AG08395 (cell line): ENCODE results near the gene POLR3H.

Experiments used
- DNase-seq: peaks from one replicate; pipeline ENCODE4 v3.0.0; 2012; ENCODE audit warnings: mixed read lengths, low spot score

POLR3H gene

GRCh38 chr22:41535244-41535643 lies 9.0 kb downstream of the POLR3H start:
- DNase-seq = no peak

- no peak for DNase-seq
Observed at GRCh38 chr22:41534219-41534618, 10.1 kb downstream of the POLR3H start.

- DNase-seq = peak; percentile 78
Observed at GRCh38 chr22:41532908-41533825, 11.1 kb downstream of the POLR3H start.

GRCh38 chr22:41531715-41532477 lies 12.4 kb downstream of the POLR3H start:
- no peak for DNase-seq

GRCh38 chr22:41530890-41531714 lies 13.2 kb downstream of the POLR3H start:
- no peak for DNase-seq

GRCh38 chr22:41528938-41529561 lies 15.2 kb downstream of the POLR3H start:
- no peak for DNase-seq

GRCh38 chr22:41528132-41528766 lies 16.0 kb downstream of the POLR3H start:
- DNase-seq = no peak

- DNase-seq = peak; percentile 76
Observed at GRCh38 chr22:41526830-41527799, 17.2 kb downstream of the POLR3H start.

- DNase-seq = no peak
Observed at GRCh38 chr22:41526226-41526829, 17.9 kb downstream of the POLR3H start.

GRCh38 chr22:41525450-41526225 lies 18.6 kb downstream of the POLR3H start:
- DNase-seq = no peak

- DNase-seq = no peak
Observed at GRCh38 chr22:41524809-41525449, 19.3 kb downstream of the POLR3H start.

GRCh38 chr22:41524251-41524661 lies 20.0 kb downstream of the POLR3H start:
- no peak for DNase-seq

GRCh38 chr22:41523464-41524221 lies 20.6 kb downstream of the POLR3H start:
- peak; percentile 50 for DNase-seq

GRCh38 chr22:41522813-41523212 lies 21.5 kb downstream of the POLR3H start:
- DNase-seq = no peak

GRCh38 chr22:41521126-41521525 lies 23.1 kb downstream of the POLR3H start:
- DNase-seq = no peak

GRCh38 chr22:41518048-41518347 lies 26.3 kb downstream of the POLR3H start:
- no peak for DNase-seq

- peak; percentile 82 for DNase-seq
Observed at GRCh38 chr22:41517172-41518047, 26.9 kb downstream of the POLR3H start.
